HCT116 (cell line): ENCODE measurements around the gene LSAMP.
A peak's percentile ranks its signal among the peaks of the same experiment; 100 is the strongest.

ENCODE experiments used
- EZH2 ChIP-seq: fragments of 200-600 bp; sonication (generic); IDR thresholded peaks from 2 replicates; pipeline ENCODE4 v1.6.1; 2017; ENCODE audit warnings: antibody characterized with exemption, mixed run types
- EZH2phosphoT487 ChIP-seq: fragments of 200-600 bp; IDR thresholded peaks from 2 replicates; pipeline ENCODE4 v1.6.1; 2018; ENCODE audit warnings: antibody characterized with exemption, borderline replicate concordance
- JUND ChIP-seq: IDR thresholded peaks from 2 replicates; pipeline ENCODE4 v1.6.1; 2012
- POLR2A ChIP-seq: IDR thresholded peaks from 2 replicates; pipeline ENCODE4 v1.7.0; 2011; ENCODE audit warnings: borderline replicate concordance; ENCODE audit not compliant: insufficient read depth, insufficient read length; ENCODE audit errors: extremely low read depth
- POLR2AphosphoS5 ChIP-seq: IDR thresholded peaks from 2 replicates; pipeline ENCODE4 v1.6.1; 2011; ENCODE audit warnings: mild to moderate bottlenecking, low read depth, low read length, moderate library complexity
- REST ChIP-seq: IDR thresholded peaks from 2 replicates; pipeline ENCODE4 v1.6.1; 2012; ENCODE audit warnings: low read depth
- SRF ChIP-seq: IDR thresholded peaks from 2 replicates; pipeline ENCODE4 v1.6.1; 2012; ENCODE audit warnings: low read depth
- YY1 ChIP-seq: IDR thresholded peaks from 2 replicates; pipeline ENCODE4 v1.6.1; 2011; ENCODE audit warnings: low read length, low read depth, moderate library complexity, mild to moderate bottlenecking; ENCODE audit not compliant: insufficient replicate concordance; ENCODE audit errors: extremely low read depth
- ZBTB33 ChIP-seq: IDR thresholded peaks from 2 replicates; pipeline ENCODE4 v1.6.1; 2011; ENCODE audit warnings: mild to moderate bottlenecking, low read length, moderate library complexity; ENCODE audit not compliant: insufficient replicate concordance; ENCODE audit errors: extremely low read depth
- ZFX ChIP-seq: fragments of 450-650 bp; IDR thresholded peaks from 2 replicates; pipeline ENCODE4 v1.6.1; 2017
- TF ChIP-seq, protein P1 (sequence below): IDR thresholded peaks from 2 replicates; pipeline ENCODE4 v1.6.1; 2012
- TF ChIP-seq, protein P2 (sequence below), 3 experiments: fragments of 200-600 bp in 1 of 3; sonication (generic) in 1 of 3; IDR thresholded peaks in 2 of 3; conservative IDR thresholded peaks in 1 of 3; 2 replicates each; pipeline ENCODE4 v1.5.1; 2012 to 2017; ENCODE audit warnings: low read depth in 2 of 3, low read length in 2 of 3, antibody characterized with exemption in 1 of 3, borderline replicate concordance in 1 of 3, control low read depth in 1 of 3, mild to moderate bottlenecking in 1 of 3, mixed read lengths in 1 of 3, mixed run types in 1 of 3, moderate library complexity in 1 of 3; ENCODE audit not compliant: insufficient read depth in 1 of 3

- TF ChIP-seq YY1: no peak
- TF ChIP-seq, protein P1, sequence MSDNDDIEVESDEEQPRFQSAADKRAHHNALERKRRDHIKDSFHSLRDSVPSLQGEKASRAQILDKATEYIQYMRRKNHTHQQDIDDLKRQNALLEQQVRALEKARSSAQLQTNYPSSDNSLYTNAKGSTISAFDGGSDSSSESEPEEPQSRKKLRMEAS: no peak
- no peak for TF ChIP-seq POLR2AphosphoS5
- no peak for TF ChIP-seq POLR2A
- no peak for TF ChIP-seq EZH2phosphoT487
- no peak for TF ChIP-seq JUND
- TF ChIP-seq, protein P2, sequence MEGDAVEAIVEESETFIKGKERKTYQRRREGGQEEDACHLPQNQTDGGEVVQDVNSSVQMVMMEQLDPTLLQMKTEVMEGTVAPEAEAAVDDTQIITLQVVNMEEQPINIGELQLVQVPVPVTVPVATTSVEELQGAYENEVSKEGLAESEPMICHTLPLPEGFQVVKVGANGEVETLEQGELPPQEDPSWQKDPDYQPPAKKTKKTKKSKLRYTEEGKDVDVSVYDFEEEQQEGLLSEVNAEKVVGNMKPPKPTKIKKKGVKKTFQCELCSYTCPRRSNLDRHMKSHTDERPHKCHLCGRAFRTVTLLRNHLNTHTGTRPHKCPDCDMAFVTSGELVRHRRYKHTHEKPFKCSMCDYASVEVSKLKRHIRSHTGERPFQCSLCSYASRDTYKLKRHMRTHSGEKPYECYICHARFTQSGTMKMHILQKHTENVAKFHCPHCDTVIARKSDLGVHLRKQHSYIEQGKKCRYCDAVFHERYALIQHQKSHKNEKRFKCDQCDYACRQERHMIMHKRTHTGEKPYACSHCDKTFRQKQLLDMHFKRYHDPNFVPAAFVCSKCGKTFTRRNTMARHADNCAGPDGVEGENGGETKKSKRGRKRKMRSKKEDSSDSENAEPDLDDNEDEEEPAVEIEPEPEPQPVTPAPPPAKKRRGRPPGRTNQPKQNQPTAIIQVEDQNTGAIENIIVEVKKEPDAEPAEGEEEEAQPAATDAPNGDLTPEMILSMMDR (IDR thresholded peaks at IDR 0.05 in 2 of 3, conservative IDR thresholded peaks at IDR 0.05 in 1 of 3; ENCODE audit: borderline replicate concordance in 1 of 3, insufficient read depth in 1 of 3, low read depth in 2 of 3, low read length in 2 of 3): peak; percentile 5 to 33 (median 11); a peak in 2 of 6 replicates
- TF ChIP-seq REST: no peak
- no peak for TF ChIP-seq EZH2
- TF ChIP-seq ZFX: no peak
- TF ChIP-seq SRF: no peak
- TF ChIP-seq ZBTB33: no peak
These were observed 8.5 kb upstream of the LSAMP start for GRCh38 chr3:116453666-116454346.
